HL-60/S4 treated with retinoic acid at 250 ng/mL for 4 days and 3 days (cell line): ENCODE measurements around the gene LGALS3.

Source experiments
- in situ Hi-C: fragments of 300-500 bp; cut with MboI; formaldehyde crosslinking; loops from 2 replicates; pipeline ENCODE4 v1.7.0; 2022; ENCODE audit warnings: low sequenced_read_pairs

Gene LGALS3

DNA sequence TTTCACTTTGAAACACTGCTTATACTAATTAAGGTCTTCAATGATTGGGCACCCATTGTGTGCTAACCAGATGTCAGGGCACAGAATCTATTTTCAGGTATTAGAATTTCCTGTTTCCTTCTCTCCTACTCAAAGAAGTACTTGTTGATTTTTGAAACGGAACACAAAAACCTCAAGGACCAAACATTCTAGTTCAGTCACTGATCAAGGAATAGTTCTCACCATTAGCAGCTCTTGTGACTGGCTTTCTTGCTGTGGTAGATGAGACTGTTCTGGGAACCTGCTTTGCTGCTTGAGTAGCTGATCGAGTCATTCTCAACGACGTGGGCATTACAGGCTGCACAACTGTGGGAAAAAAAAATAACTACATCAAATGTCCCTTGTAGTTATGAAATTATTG is 51.4 kb downstream of the LGALS3 start:
- in situ Hi-C loops = no loop called here

DNA sequence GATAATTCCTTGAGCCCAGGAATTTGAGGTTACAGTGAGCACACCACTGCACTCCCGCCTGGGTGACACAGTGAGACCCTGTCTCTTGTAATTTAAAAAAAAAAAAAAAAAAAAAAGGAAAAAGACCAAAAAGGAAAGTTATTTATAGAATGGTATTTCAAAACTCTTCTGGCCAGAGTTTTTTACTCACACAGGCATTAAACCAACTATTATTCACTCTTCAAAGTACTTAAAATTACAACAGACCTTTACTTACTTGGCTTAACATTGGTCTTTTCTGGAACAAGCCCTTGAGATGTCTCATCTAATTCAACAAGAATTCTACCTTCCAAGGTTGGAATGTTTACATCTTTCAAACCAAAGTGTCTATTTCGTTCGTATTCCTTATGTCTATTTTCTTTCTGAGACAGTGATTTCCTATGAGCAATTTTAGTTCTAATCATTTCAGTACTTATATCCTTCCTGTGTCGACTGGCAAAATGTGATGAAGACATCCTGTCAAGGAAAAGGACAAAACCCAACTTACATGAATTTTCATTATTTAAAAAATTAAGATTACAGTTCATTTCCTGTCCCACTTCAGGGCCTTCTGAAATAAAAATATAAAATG is 59.7 kb downstream of the LGALS3 start:
- in situ Hi-C loops = no loop called here

DNA sequence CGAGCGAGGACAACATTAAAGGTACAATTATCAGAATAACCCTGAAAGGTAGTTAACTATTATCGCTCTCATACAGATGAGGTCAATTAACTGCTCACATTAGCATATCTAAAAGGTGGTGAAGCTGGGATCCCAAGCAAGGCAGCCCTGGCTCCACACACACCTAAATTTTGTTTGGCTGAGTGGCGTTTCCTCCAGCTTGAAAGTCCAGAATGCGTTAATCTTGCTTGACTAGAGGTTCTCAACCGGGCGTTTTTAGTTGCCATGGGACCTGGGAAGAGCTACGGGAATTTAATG is 61.8 kb downstream of the LGALS3 start:
- in situ Hi-C loops = no loop called here

DNA sequence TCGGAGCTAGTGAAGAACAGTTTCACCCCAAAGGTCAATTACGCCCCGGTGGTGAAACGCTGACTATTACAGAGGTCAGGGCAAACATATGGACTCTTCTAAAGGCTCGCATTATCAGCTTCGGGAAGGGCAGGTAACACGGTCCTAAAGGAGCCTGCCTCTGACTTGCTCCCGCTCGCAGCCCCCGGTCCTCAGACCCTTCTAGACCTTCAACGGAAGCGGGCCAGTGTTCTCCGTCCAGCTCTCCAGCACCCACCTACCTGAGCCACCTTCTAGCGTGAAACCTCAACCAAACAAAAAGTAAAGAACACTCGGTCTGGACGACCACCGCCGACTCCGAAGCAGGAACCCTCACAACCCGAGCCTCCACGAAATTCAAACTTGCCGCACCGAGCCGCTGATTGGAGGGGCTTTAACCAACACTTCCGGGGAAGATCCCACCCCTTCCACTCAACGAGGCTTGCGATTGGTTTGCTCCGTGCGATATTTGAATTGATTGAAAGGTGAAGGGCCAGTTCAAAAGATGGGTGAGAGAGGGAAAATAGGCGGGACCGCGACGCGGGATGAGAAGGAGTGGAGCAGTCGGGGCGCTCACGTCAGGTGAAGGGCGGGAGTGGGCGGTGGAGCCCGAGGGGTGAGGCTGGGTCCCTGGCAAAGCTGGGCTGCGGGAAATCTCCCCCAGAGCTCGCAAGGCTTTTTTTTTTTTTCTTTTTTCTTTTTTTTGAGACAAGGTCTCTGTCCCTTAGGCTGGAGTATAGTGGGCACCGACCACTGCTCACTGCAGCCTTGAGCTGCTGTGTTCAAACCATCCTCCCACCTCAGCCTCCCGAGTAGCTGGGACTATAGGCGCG is 62.4 kb downstream of the LGALS3 start, which contains the start of gene DLGAP5:
TSS of gene DLGAP5 (minus strand) at position 383 of the 851 bp plus-strand sequence. CDS start 2,406 bp downstream, outside the sequence.
- in situ Hi-C loops = no loop called here

DNA sequence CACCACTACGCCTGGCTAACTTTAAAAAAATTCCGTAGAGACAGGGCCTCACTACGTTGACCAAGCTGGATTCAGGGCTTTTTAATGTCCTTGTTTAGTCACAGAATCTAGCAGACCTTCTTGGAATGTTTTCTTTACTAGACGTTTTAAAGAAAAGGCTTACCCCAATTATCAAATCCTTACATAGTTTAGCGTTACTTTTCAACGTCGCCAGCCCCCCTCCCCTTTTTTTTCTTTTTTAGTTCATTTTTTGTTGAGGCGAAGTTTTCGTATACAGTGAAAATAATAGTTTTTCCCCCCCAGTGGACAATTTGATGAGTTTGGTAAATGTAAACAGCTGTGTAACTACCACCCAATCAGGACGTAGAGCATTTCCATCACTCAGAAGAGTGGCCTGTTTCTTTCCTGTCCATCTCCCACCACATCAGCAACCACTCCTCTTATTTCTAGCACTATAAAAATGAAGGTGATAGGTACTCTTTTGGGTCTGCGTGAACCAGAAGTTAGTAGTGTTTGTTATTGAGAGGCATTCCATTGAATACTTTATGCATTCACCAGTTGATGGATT is 63.1 kb downstream of the LGALS3 start:
- in situ Hi-C loops = no loop called here

DNA sequence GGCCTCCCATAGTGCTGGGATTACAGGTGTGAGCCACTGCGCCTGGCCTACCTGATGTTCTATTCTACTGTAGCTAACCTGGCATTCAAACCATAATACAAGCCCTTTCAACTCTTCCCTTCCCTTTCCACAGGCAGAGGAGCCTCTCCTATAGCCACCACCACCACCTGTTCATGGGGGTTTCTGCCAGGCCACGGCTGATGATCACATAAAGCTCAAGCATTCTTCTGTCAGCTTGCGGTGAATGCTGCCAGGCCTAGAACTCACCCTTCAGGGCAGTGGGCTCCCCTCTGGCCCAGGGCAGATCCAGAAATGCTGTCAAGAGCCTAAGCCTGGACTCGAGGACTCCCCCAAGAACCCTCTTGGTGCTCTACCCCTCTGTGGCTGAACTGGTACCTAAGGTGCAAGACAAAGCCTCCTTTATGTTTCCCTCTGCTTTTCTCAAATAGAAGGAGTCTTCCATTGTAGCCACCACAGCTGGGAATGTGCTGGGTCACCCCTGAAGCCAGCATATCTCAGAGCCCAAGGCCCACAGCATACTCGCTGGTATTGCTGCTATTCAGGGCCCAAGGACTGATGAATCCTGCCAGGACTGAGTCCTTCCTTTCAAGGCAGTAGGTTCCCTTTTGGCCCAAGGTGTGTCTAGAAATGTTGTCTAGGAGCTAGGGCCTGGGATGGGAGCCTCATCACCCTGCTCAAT is 65.8 kb downstream of the LGALS3 start:
- in situ Hi-C loops = no loop called here
